GM18508 (cell line): Measurements from ENCODE around the gene TMEM131L.
A peak's percentile ranks its signal among the peaks of the same experiment; 100 is the strongest.

Source experiments
- ATAC-seq: cut with Tn5 transposase; IDR thresholded peaks from one replicate; pipeline ENCODE4 v1.9.1; 2021; ENCODE audit warnings: moderate number of reproducible peaks; ENCODE audit not compliant: insufficient read depth, unreplicated experiment

The TMEM131L gene

DNA sequence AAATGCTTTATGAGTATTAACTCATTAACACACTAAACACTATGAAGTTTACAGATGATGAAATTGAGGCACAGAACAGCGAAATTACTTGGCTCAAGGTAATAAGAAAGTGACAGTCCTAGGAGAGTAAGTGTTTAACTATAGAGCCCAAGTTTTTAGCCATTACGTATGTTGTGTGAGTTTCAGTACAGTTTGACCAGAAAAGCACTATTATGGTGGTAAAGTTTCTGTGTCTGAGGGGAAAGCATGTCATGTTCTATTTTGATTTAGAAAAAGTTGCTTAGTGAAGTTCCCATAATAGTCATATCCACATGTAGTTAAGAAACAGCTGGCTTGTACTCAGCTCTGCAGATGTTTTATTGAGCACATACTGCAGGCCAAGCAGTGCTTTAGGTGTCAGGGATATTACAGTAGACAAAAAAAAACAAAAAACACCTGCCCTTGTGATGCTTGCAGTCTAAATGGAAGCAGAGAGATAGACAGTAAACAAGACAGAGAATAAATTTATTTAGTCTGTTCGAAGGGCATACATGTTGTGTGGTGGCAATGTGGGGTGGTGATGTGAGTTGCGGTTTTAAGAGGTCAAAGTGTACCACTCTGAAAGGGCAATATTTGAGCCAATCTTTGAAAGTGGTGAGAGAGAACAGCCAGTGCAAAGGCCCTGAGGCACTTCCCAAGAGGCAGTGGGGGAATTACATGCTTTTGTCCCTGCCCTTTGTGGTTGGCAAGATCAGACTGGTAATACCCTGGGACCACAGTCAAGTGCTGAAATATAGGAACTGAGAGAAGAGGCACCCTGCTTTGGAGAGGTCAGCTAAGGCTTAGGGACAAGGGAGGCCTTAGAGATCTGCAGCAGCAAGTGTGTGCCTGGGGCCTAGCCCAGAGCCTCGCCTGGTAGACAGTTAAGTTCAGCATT, 6.2 kb downstream of the TMEM131L start:
- ATAC-seq = peak; percentile 43

- no peak for ATAC-seq
Measured at GRCh38 chr4:153474251-153474650, 8.1 kb downstream of the TMEM131L start.

DNA sequence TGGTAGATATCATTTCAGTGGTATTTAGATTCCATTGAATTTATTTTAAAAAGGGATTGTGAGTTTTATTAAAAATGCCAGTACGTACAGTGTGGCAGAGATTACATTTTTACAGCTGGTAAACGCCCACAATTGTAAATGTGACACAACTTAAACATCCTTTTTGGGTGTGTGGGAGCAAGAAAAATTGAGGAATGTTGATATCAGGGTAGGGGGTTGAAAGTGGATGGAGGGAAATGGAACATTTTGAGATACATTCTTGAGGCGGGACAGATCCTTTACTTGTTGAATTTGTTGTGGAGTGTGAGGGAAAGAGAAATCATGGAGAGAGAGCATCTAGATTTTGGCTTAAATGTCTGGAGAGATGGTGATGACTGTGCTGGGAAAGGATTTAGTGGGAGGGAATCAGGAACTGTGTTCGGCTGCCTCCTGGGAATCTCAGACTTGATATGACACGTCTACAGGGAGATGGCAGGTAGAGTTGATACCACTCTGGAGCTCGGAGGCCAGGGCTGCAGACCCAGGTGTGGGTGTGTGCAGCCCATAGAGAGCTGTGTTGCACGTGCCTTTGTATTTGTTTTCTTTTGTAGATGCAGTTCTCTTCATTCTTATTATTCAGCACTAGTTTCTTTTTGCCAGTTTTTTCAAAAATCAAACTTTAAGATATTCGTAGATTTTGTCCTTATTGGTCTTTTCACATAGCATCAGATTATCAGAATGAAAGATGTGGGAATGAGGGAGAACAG, 10.8 kb downstream of the TMEM131L start:
- ATAC-seq = no peak

DNA sequence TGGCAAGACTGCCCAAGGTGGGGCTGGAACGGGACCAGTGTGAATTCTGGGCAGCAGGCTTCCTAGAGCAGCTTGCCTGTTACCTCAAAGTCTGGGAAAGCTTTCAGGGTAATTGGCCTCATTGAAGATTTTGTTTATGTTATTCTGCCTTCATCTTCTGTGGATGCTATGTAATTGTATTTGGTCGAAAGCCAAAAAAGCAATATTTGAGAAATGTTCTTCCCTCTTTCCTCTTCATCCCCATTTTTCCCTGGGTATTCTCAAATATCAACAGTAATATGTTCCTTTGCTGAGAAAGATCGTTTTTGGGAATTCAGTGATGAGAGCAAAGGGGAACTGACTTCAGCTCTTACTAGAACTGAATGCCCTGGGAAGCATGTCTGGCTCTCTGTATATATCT, 12.9 kb downstream of the TMEM131L start:
- ATAC-seq = no peak

DNA sequence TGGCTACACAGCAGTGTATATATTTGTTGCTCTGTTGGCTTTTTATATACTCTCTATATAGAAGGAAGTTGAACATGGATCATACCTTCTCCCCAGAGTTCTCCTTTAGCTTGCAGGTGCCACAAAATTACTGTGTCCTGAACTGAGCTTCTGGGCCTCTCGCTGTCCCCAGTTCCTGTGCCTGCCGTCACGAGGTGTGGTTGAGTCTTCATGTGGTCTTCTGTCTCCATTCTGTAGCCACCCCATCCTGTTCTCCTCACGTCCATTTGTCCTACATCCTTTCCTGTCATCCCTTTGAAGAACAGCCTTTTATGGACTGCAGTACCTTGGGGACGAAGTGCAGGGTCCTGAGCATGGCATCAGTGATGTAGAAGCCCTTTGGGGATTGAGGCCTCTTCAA, 14.5 kb downstream of the TMEM131L start:
- ATAC-seq = no peak

GRCh38 chr4:153481478-153481877, 15.3 kb downstream of the TMEM131L start:
- no peak for ATAC-seq

GRCh38 chr4:153483432-153484418, 17.6 kb downstream of the TMEM131L start:
- ATAC-seq = no peak

GRCh38 chr4:153485359-153485758, 19.2 kb downstream of the TMEM131L start:
- ATAC-seq = no peak

DNA sequence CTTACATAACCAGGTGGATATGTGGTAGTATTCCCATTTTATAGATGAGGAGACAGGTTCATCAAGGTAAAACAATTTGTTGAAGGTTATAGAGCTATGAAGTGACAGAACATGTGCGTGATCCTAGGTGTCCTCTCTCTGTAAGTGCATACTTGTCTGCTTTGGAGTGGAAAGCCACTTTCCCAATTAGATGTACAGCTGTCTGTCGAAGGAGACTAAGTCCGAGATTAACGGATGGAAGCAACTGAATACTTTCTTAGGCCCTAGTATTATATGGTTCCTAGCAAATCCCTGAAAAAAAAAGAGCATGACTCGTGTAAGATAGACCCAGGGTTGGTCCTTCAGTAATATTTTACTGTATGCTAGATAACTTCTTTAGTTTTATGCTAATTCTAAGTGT, 19.7 kb downstream of the TMEM131L start:
- no peak for ATAC-seq

- ATAC-seq = no peak
Measured at GRCh38 chr4:153486281-153487151, 20.4 kb downstream of the TMEM131L start.

GRCh38 chr4:153488006-153488891, 22.1 kb downstream of the TMEM131L start:
- ATAC-seq = peak; percentile 39

DNA sequence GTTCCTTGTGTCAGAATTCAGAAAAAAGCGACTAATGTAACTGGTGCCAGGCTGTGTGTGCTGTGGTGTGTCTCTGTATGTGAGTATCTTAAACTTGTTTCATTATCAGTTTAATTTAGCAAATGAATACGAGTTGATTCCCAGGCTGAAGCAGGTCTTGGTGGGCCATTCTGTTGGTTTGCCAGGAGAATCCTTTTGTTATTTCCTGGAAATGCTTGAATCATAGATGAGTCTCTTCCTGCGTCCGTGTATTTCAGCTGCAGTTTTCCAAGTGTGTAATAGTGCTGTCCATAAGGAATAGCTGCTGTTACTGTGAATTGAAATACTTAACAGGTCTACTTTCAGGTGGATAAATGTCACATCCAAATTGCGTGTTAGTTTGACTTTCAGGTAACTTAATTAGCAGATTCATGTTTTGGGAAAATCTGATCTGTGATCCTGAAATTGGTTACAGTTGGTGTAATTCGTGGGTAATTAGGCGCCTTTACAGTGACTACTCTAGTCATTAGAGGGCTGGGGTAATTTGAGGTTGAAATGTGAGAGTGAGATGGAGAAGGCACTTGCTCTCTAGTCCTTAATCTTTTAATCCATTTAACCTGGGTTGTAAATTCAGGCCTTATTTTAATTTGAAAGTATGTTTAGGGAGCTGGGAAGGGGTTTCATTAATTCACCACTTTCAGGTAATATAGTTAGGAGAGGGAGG, 23.8 kb downstream of the TMEM131L start:
- ATAC-seq = no peak

DNA sequence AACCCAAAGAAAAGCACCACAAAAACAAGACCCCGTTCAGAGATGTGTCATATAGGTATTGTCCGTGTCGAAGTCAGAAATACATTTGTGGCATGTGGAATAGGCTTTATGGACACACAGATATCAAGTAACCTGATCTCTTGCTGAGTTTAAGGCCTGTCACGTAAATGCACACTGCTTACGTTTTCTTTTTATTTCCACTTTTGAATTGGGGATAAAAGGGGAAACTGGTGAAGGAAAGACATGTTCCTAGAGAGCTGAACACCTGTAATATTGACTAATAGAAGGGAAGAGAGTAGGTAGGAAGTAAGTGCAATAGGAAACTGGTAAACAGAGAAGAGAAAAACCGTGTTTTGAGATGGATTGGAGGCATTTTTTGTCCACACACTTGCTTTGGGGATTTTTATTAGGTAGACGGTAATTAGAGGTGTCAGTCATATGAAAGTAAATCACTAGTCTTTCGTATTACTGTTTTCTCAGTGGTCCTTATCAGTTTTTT, 24.9 kb downstream of the TMEM131L start:
- no peak for ATAC-seq

DNA sequence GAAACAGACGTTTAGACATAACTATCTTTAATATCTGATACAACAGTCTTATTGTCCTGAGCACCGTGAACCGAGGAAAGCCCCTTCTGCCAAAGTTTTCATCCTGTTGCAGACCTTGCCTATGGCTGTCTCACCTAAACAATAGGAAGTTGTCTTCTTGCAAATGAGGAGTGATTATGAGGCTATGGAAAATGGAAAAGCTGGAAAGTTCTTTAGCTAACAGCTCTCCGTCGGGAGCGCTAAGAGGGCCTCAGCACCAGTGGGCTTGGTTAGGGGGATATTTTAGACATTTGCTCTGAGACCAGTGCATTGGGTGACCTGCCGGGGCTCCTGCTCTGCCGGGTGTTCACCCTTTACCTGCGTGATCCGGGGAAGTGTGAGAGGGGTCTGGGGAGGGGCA, 28.4 kb downstream of the TMEM131L start:
- no peak for ATAC-seq

DNA sequence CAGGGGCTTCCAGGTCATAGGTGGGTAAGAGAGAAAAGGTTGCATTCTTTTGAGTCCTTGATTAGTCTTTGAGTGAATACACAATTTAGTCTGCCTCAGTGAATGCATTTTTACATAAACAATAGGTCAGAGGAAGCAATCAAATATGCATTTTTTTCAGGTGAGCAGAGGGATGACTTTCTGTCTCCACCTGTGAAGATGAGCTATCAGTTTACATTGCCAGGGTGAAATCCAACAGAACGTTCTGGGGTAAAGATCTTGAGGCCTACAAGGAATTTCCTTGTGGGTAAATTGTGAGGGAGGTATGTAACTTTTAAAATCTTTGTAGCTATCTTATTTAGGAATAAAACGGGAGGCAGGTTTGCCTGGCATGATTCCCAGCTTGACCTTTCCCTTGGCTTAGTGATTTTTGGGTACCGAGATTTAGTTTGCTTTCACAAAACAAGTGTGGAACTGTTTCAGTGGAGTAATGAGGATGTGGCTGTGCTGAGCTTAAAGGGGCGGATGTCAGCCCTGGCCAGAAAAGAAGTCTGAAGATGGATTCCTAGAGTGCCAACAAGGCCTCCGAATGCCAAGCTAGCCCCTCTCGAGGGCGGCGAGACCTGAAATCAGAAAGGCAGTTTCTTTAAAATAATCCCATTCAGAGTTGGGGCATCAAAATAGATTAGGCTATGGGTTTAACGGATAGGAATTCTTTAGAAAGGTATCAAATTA, 29.5 kb downstream of the TMEM131L start:
- ATAC-seq = no peak

DNA sequence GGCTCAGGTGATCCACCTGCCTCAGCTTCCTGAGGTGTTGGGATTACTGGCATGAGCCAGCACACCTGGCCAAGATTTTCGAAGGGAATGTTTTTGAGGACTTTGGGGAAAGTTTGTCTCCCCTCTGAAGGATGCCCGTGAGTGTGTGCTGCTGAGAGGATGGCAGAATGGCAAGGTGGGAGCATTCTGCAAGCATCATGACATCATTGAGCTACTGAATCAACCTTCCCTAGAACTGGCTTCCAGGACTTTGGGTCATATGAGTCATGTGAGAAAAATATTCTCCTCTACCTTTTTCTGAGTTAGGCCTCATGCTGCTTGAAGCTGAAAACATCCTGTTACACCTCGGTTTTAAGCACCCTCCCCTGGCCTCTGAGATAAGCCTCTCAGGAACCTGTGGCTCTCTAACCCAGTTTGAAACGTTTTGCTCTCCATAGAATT, 31.0 kb downstream of the TMEM131L start:
- peak; percentile 30 for ATAC-seq
